ENCODE data around the gene DYNC1I1.

DNA sequence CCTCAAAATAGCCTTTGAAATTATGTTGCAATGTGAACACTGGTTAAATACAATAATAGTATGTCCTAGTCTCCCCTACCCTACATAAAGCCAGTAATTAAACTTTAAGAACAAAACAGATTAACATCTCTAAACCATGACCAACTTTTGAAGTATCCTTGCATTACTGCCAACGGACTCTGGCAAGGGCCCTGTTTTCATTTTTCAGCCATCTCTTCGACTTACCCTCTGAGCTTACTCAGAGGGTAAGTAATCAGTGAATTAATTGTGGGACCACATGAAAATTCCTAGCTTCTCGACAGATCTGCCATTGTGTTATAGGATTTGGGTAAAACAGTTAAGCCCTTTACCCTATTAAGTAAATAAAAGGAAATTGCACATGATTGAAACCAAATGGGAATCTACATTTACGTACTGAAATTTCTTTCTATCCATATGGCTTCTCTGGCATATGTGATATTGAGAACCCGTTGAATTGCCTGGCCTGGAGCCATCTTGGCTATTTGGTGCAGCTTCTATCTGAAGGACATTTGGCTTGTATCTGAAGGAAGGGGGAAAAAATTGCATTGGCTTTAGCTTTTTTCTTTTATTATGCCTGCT is 39.6 kb downstream of the DYNC1I1 start:
- TF ChIP-seq, protein P1, sequence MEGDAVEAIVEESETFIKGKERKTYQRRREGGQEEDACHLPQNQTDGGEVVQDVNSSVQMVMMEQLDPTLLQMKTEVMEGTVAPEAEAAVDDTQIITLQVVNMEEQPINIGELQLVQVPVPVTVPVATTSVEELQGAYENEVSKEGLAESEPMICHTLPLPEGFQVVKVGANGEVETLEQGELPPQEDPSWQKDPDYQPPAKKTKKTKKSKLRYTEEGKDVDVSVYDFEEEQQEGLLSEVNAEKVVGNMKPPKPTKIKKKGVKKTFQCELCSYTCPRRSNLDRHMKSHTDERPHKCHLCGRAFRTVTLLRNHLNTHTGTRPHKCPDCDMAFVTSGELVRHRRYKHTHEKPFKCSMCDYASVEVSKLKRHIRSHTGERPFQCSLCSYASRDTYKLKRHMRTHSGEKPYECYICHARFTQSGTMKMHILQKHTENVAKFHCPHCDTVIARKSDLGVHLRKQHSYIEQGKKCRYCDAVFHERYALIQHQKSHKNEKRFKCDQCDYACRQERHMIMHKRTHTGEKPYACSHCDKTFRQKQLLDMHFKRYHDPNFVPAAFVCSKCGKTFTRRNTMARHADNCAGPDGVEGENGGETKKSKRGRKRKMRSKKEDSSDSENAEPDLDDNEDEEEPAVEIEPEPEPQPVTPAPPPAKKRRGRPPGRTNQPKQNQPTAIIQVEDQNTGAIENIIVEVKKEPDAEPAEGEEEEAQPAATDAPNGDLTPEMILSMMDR (IDR thresholded peaks at IDR 0.05), result no peak
- TF ChIP-seq POLR2A (IDR thresholded peaks at IDR 0.05), result no peak

All from suprapubic skin (tissue), 3 donors.